GM12874 (cell line): ENCODE measurements around the gene RBFOX2.

Experiments used
- TF ChIP-seq, protein P1 (sequence below): IDR thresholded peaks from 2 replicates; pipeline ENCODE4 v1.5.1; 2011; ENCODE audit warnings: low read depth, mild to moderate bottlenecking, control low read depth, low read length, moderate library complexity; ENCODE audit not compliant: insufficient read depth

RBFOX2 gene

DNA sequence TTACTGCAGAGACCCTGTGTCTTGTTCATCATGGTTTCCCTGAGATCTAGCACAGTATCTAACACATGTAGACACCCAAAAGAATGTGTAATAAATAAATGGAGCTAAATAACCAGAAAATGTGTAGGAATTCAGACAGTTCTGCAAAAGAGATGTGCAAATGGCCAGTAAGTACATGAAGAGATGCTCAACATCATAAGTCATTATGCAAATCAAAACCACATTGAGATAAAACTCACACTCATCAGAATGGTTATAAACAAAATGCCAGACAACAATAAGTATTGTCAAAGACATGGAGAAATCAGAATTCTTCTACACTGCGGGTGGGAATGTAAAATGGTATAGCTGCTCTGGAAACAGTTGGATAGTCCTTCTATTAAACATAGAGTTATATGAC is 88.5 kb downstream of the RBFOX2 start:
- TF ChIP-seq, protein P1, sequence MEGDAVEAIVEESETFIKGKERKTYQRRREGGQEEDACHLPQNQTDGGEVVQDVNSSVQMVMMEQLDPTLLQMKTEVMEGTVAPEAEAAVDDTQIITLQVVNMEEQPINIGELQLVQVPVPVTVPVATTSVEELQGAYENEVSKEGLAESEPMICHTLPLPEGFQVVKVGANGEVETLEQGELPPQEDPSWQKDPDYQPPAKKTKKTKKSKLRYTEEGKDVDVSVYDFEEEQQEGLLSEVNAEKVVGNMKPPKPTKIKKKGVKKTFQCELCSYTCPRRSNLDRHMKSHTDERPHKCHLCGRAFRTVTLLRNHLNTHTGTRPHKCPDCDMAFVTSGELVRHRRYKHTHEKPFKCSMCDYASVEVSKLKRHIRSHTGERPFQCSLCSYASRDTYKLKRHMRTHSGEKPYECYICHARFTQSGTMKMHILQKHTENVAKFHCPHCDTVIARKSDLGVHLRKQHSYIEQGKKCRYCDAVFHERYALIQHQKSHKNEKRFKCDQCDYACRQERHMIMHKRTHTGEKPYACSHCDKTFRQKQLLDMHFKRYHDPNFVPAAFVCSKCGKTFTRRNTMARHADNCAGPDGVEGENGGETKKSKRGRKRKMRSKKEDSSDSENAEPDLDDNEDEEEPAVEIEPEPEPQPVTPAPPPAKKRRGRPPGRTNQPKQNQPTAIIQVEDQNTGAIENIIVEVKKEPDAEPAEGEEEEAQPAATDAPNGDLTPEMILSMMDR = no peak

DNA sequence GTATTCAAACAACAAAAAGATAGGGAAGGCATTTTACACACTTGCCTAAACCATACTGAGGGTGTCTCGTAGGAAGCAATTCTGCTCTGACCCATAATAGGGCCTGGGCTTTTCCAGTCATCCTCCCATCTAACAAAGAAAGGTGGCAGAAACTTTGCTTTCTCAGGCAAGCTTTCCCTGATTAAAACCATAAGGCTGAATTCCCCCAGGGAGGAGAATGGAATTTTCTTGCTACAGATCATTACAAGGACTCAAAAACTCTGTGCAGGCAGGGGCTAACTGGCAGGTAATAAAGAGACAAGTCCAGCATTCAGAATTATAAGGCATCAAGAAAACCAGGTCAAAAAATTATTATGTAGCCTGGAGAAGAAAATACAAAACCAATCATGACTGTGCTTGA is 90.4 kb downstream of the RBFOX2 start:
- TF ChIP-seq, protein P1 = no peak

DNA sequence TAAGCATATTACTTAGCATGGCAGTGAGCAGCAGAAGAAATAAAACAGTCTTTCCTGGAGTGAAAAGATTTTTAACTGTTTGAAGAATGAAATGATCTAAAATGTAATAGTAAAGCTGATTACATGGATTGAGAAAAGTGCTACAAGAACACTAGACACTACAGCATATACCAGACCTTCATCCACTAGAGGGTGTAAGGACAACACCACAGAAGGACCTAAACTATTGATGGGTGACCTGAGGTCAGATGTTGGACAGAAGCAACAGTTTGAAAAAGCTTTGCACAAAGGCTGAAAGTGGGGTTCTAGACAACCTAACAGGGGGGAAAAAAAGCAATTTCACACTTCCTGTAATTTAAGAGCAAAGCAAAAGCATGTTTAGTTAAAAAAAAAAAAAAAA is 97.7 kb downstream of the RBFOX2 start:
- TF ChIP-seq, protein P1 = peak; percentile 50

DNA sequence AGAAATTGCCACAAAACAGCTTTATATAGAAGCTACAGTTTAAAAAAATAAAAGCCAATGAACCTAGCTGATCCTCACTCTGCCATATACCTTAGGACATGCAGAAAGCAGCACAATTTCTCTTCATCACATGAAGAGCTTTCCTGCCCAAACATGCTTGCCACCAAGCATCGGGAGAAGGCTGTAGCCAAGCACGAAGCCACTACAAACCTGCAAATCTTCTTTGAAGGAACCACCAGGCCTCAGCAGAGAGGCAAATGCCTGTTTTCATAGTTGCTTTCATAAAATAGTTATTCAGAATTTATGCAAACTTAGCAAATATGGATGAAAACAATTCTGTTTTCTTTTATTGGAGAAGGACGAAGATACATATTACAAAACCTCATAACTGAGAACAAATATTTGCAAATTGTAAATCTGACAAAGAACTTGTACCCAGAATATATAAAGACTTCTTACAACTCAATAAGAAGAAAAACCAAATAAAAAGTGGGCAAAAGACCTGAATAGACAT is 100.3 kb downstream of the RBFOX2 start:
- TF ChIP-seq, protein P1 = no peak

DNA sequence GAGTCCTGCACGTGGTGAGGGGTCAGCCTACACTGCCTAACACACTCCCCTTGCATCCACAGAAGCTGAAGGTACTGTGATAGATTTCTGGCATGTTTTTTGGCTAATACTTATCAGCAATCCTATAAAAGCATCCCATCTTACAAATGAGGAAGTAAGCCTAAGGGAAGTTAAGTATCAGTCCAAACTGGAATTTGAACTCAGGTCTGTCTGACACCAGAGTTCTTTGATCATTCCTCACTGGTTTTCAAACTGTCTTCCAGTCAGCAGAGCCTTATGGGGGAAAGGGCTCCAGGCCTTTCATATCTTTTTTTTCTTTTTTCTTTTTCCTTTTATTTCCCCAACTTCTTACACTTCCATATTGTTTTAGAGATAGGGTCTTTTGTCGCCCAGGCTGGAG is 105.6 kb downstream of the RBFOX2 start:
- TF ChIP-seq, protein P1 = no peak

DNA sequence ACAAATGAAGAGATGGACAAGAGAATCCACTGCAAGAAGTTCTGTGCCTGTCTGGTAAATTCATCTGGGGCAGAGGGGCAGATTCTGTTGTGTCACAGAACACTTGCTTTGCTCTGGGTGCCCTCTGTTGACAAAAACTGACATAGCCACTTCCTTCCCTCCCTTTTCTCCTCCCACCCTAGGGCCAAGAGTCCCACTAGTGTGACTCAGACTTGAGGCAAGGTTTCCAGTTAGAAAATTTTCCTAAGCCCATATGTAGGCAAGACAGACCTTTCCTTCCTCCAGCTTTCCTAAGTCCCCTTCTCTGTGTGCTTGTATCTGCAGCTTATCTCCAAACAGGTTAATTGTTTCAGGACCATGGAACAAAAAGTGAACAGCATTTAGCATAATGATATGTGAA is 106.8 kb downstream of the RBFOX2 start:
- TF ChIP-seq, protein P1 = peak; percentile 58

DNA sequence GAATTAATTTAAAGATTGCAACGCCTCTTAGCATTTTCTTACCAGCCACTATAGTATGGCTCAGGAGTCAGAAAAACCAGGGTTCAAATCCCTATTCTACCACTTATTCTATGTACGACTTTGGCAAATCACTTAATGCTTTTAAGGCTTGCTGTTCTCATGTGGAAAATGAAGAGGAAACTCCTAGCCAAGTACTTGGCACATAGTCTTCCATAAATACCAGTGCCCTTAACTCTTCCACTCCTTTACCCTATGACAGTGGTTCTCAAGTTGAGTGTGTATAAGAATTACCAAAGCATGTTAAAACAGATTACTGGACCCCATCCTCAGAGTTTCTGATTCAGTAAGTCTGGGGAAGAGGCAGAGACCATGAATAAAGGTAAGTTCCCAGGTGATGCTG is 107.6 kb downstream of the RBFOX2 start:
- TF ChIP-seq, protein P1 = no peak
